Liver (tissue), 9 donors: ENCODE data around the gene ARHGDIA. TPM values are rescaled to one million over a fixed set of nuclear protein-coding genes. Genes with fewer than 3 reads are reported as not detected.

Source experiments
- DNase-seq: peaks from one replicate; pipeline ENCODE4 v3.0.0-alpha.2; 2017; ENCODE audit warnings: low spot score
- H3K27ac ChIP-seq, 2 donors: one replicate each; pipeline ENCODE4 v1.7.0; 2013; ENCODE audit warnings: inconsistent platforms in 2 of 2, low read length in 2 of 2, control low read depth in 1 of 2, low read depth in 1 of 2, mild to moderate bottlenecking in 1 of 2
- H3K27me3 ChIP-seq, 4 donors: one replicate each; pipeline versions ENCODE4 v1.6.1 to v1.7.0; 2013; ENCODE audit warnings: low read length in 3 of 4, inconsistent platforms in 1 of 4, mild to moderate bottlenecking in 1 of 4, moderate library complexity in 1 of 4; ENCODE audit not compliant: control insufficient read depth in 4 of 4, insufficient read depth in 4 of 4
- H3K36me3 ChIP-seq, 4 donors: one replicate each; pipeline versions ENCODE4 v1.6.1 to v1.7.0; 2013; ENCODE audit warnings: low read length in 3 of 4, mild to moderate bottlenecking in 3 of 4, low read depth in 1 of 4, moderate library complexity in 1 of 4; ENCODE audit not compliant: control insufficient read depth in 4 of 4, insufficient read depth in 3 of 4
- H3K4me1 ChIP-seq, 4 donors: one replicate each; pipeline versions ENCODE4 v1.6.1 to v1.7.0; 2013; ENCODE audit warnings: low read length in 3 of 4, mild to moderate bottlenecking in 3 of 4, moderate library complexity in 1 of 4; ENCODE audit not compliant: control insufficient read depth in 4 of 4, insufficient read depth in 4 of 4
- H3K4me3 ChIP-seq, 3 donors: one replicate each; pipeline versions ENCODE4 v1.6.1 to v1.7.0; 2013; ENCODE audit warnings: low read length in 3 of 3, control low read depth in 1 of 3, low read depth in 1 of 3, mild to moderate bottlenecking in 1 of 3
- H3K9ac ChIP-seq, 2 donors: one replicate each; pipeline ENCODE4 v1.7.0; 2013; ENCODE audit warnings: low read length in 2 of 2, mild to moderate bottlenecking in 2 of 2, moderate library complexity in 2 of 2, control low read depth in 1 of 2, low read depth in 1 of 2
- H3K9me3 ChIP-seq, 4 donors: one replicate each; pipeline versions ENCODE4 v1.6.1 to v1.7.0; 2013; ENCODE audit warnings: low read length in 3 of 4; ENCODE audit not compliant: control insufficient read depth in 4 of 4
- ATF3 ChIP-seq: IDR thresholded peaks from 2 replicates; pipeline ENCODE4 v1.6.1; 2016; ENCODE audit warnings: antibody characterized with exemption
- EGR1 ChIP-seq, 2 donors: IDR thresholded peaks; 2 replicates each; pipeline ENCODE4 v1.6.1; 2016 to 2018; ENCODE audit warnings: antibody characterized with exemption in 2 of 2, low read depth in 2 of 2
- GABPA ChIP-seq, 2 donors: IDR thresholded peaks in 1 of 2; conservative IDR thresholded peaks in 1 of 2; 2 replicates each; pipeline ENCODE4 v1.6.1; 2016; ENCODE audit warnings: antibody characterized with exemption in 2 of 2, mild to moderate bottlenecking in 1 of 2, moderate library complexity in 1 of 2
- HNF4A ChIP-seq, 2 donors: conservative IDR thresholded peaks; 2 replicates each; pipeline ENCODE4 v1.6.1; 2016; ENCODE audit warnings: antibody characterized with exemption in 2 of 2, mild to moderate bottlenecking in 2 of 2
- HNF4G ChIP-seq: IDR thresholded peaks from 2 replicates; pipeline ENCODE4 v1.6.1; 2016; ENCODE audit warnings: antibody characterized with exemption
- JUND ChIP-seq, 2 donors: IDR thresholded peaks; 2 replicates each; pipeline ENCODE4 v1.6.1; 2016; ENCODE audit warnings: antibody characterized with exemption in 2 of 2
- MAX ChIP-seq: IDR thresholded peaks from 2 replicates; pipeline ENCODE4 v1.6.1; 2016; ENCODE audit warnings: antibody characterized with exemption
- NR2F2 ChIP-seq: IDR thresholded peaks from 2 replicates; pipeline ENCODE4 v1.6.1; 2016; ENCODE audit warnings: antibody characterized with exemption
- RAD21 ChIP-seq, 2 donors: IDR thresholded peaks; 2 replicates each; pipeline ENCODE4 v1.6.1; 2016; ENCODE audit warnings: antibody characterized with exemption in 2 of 2, mild to moderate bottlenecking in 2 of 2
- REST ChIP-seq: IDR thresholded peaks from 2 replicates; pipeline ENCODE4 v1.6.1; 2016; ENCODE audit warnings: antibody characterized with exemption, mild to moderate bottlenecking
- RXRA ChIP-seq, 2 donors: IDR thresholded peaks; 2 replicates each; pipeline ENCODE4 v1.6.1; 2017 to 2018; ENCODE audit warnings: antibody characterized with exemption in 2 of 2, mild to moderate bottlenecking in 1 of 2
- SP1 ChIP-seq: IDR thresholded peaks from 2 replicates; pipeline ENCODE4 v1.6.1; 2018; ENCODE audit warnings: antibody characterized with exemption, mild to moderate bottlenecking
- TAF1 ChIP-seq: conservative IDR thresholded peaks from 2 replicates; pipeline ENCODE4 v1.6.1; 2016; ENCODE audit warnings: antibody characterized with exemption, mild to moderate bottlenecking
- YY1 ChIP-seq: IDR thresholded peaks from 2 replicates; pipeline ENCODE4 v1.6.1; 2016; ENCODE audit warnings: antibody characterized with exemption, mild to moderate bottlenecking
- WGBS: extraction: QIAGEN DNeasy Blood & Tissue Kit; methylation state at CpG from one replicate; pipeline ENCODE4 v1.1.7; 2013; 5-methylcytosine and 5-hydroxymethylcytosine counted together
- polyA plus RNA-seq, 2 donors: library from polyadenylated mRNA; stranded (reverse) in 1 of 2; unstranded in 1 of 2; fragments of 200-250 nt in 1 of 2; fragments of >200 nt in 1 of 2; fragmentation: Nextera tagmentation in 1 of 2; extraction: Ambion mirVana in 1 of 2; gene quantifications; one replicate each; pipeline versions ENCODE4 v1.2.1 to v1.2.3, GENCODE V29; 2013 to 2015
- total RNA-seq, 2 donors: library from RNA; depleted of rRNA; stranded (reverse); fragments of >200 nt; gene quantifications; one replicate each; pipeline ENCODE4 v1.2.3, GENCODE V29; 2014
- donor health status: healthy.
- donor health status: healthy.
- donor health status: healthy.
- donor health status: healthy.
- donor health status: healthy.

Gene ARHGDIA
- total and polyA plus RNA-seq, 4 donors: 35.5 to 142 (median 75.3) TPM

- H3K27me3 ChIP-seq: no peaks in the 10 kb centered on the region
- peak overlapping the region; percentile 91 to 94 for H3K27ac ChIP-seq
- peak; percentile 8 for TF ChIP-seq MAX
- TF ChIP-seq SP1: no peak
- no peak for TF ChIP-seq ATF3
- TF ChIP-seq NR2F2: peak; percentile 58
- no peak for TF ChIP-seq GABPA (IDR thresholded peaks at IDR 0.05 in 1 of 2, conservative IDR thresholded peaks at IDR 0.05 in 1 of 2)
- TF ChIP-seq YY1: no peak
- TF ChIP-seq REST: peak; percentile 15
- TF ChIP-seq HNF4A (conservative IDR thresholded peaks at IDR 0.05): peak in 1 of 2 donors; percentile 7
- no peak for DNase-seq
- H3K4me1 ChIP-seq: peaks cover 9 to 30% (median 21%) of the 10 kb centered on the region in 4 donors
- H3K9ac ChIP-seq: peak overlapping the region in 1 of 2 donors; percentile 8
- no peaks in the 10 kb centered on the region for H3K9me3 ChIP-seq
- H3K4me3 ChIP-seq: peak overlapping the region; percentile 0 to 80 (median 71)
- no peaks in the 10 kb centered on the region for H3K36me3 ChIP-seq
- whole genome bisulfite sequencing: 76% methylated on average over 31 of the region's 31 CpGs
These were observed 37.0 kb downstream of the ARHGDIA start for GRCh38 chr17:81833921-81834830.

GRCh38 chr17:81833160-81833920, 37.8 kb downstream of the ARHGDIA start, which contains the start of gene MCRIP1:
TSS of gene MCRIP1 (minus strand) at chr17:81833291. CDS start at chr17:81824506, 8,785 bp downstream.
- peak; percentile 94 for DNase-seq
- peak within 1 kb of the TSS; percentile 59 to 80 (median 71) for H3K4me3 ChIP-seq
- H3K9ac ChIP-seq: peak within 1 kb of the TSS; percentile 80 to 82
- peak within 1 kb of the TSS; percentile 91 to 94 for H3K27ac ChIP-seq
- H3K27me3 ChIP-seq: no peaks in the 10 kb centered on the region
- no peaks in the 10 kb centered on the region for H3K36me3 ChIP-seq
- no peaks in the 10 kb centered on the region for H3K9me3 ChIP-seq
- peaks cover 9 to 33% (median 21%) of the 10 kb centered on the region in 4 donors for H3K4me1 ChIP-seq
- under 1% methylated on average over 76 of the region's 76 CpGs for WGBS
- peak in 1 of 2 donors; percentile 16 for TF ChIP-seq RAD21 (IDR thresholded peaks at IDR 0.05)
- TF ChIP-seq HNF4G: peak; percentile 84
- peak; percentile 63 for TF ChIP-seq YY1
- TF ChIP-seq TAF1: no peak
- TF ChIP-seq JUND (IDR thresholded peaks at IDR 0.05): no peak
- TF ChIP-seq EGR1 (IDR thresholded peaks at IDR 0.05; ENCODE audit: low read depth in 2 of 2): peak; percentile 55 to 77
- peak; percentile 79 to 87 for TF ChIP-seq RXRA (IDR thresholded peaks at IDR 0.05)
- TF ChIP-seq GABPA (IDR thresholded peaks at IDR 0.05 in 1 of 2, conservative IDR thresholded peaks at IDR 0.05 in 1 of 2): peak in 1 of 2 donors; percentile 79
- TF ChIP-seq SP1: peak; percentile 81
- peak; percentile 88 to 95 for TF ChIP-seq HNF4A (conservative IDR thresholded peaks at IDR 0.05)
